GM20000 (cell line): Measurements from ENCODE around the gene B3GLCT.

Experiments
- DNase-seq: peaks from one replicate; pipeline ENCODE4 v3.0.0; 2012; ENCODE audit warnings: low spot score
- TF ChIP-seq, protein P1 (sequence below): IDR thresholded peaks from 2 replicates; pipeline ENCODE4 v1.5.1; 2012; ENCODE audit warnings: mild to moderate bottlenecking, control low read depth; ENCODE audit errors: extremely low read depth, missing control alignments

B3GLCT gene

GRCh38 chr13:31240921-31241320 is 41.1 kb downstream of the B3GLCT start:
- TF ChIP-seq, protein P1, sequence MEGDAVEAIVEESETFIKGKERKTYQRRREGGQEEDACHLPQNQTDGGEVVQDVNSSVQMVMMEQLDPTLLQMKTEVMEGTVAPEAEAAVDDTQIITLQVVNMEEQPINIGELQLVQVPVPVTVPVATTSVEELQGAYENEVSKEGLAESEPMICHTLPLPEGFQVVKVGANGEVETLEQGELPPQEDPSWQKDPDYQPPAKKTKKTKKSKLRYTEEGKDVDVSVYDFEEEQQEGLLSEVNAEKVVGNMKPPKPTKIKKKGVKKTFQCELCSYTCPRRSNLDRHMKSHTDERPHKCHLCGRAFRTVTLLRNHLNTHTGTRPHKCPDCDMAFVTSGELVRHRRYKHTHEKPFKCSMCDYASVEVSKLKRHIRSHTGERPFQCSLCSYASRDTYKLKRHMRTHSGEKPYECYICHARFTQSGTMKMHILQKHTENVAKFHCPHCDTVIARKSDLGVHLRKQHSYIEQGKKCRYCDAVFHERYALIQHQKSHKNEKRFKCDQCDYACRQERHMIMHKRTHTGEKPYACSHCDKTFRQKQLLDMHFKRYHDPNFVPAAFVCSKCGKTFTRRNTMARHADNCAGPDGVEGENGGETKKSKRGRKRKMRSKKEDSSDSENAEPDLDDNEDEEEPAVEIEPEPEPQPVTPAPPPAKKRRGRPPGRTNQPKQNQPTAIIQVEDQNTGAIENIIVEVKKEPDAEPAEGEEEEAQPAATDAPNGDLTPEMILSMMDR, result no peak

DNA sequence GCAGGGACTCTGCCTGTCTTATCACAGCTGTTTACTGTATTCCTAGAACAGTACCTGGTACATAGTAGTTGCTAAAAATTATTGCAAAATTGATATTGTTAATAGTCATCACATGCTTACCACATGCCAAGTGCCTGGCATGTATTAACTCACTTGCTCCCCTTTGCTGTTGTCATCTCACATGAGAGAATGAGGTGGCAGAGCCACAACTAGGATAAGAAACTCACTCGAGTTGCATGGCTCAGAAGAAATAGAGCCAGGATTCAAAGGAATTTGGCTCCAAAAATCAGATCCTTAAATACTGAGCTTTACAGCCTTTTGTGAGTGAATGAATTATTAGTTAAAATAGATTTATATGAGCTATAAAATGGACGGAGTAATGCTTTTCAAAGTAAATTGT is 42.6 kb downstream of the B3GLCT start:
- no peak for DNase-seq
- TF ChIP-seq, protein P1, result no peak

More at GRCh38 chr13:31240921-31241320, 41.1 kb downstream of the B3GLCT start:
- no peak for DNase-seq

DNA sequence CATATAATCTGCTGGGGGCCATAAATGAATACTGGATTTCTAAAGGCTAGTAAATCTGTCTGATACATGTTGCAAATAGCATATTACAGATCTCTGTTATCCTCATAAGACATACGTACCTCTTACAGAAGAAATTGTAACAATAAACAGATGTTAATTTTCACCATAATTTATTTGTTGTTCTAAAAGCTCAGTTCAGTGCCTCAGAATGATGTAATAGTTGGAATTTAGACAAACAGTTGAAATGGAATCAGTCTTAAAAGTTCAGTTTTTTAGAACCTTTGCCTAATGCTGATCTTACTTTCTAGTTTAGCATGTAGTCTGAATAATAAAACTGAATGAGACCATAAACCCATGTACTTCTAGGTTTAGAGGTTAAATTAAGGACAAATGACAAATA is 43.1 kb downstream of the B3GLCT start:
- TF ChIP-seq, protein P1, result no peak

GRCh38 chr13:31245598-31246373 is 46.0 kb downstream of the B3GLCT start:
- TF ChIP-seq, protein P1, result no peak
- DNase-seq, result no peak

More for the DNA sequence above, 43.1 kb downstream of the B3GLCT start:
- no peak for DNase-seq

- TF ChIP-seq, protein P1, result no peak
- DNase-seq, result no peak
These were observed 47.1 kb downstream of the B3GLCT start for GRCh38 chr13:31246918-31247317.

GRCh38 chr13:31248361-31248760 is 48.6 kb downstream of the B3GLCT start:
- no peak for DNase-seq
- TF ChIP-seq, protein P1, result no peak

DNA sequence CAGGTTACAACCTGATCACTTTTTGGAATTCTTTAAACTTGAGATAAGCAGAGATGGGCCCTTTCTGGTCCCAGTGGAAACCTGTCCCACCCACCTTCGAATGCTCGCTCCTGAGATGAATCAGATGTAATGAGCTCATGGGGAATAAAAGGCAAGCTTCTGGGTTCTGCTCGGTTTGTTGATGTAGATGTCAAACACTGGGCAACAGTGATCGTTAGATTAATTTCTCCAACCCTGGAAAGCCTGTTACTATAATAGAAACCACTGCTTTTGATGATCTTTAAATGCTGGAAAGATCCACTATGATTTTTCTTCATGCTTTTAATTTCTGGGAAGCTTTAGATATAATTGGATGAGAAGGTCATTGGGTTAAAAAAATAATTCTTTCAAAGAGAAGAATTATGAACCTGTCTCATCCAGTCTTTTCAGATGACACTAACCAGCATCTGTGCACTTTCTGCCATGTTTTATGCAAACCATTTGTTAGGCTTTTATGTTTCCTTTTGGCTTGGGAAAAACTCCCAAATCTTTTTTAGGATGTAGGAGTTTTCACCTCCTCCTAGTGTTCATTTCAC is 49.3 kb downstream of the B3GLCT start:
- TF ChIP-seq, protein P1, result no peak
- DNase-seq, result no peak
